Measurements from ENCODE around the gene ACOXL. TPM values are rescaled to one million over a fixed set of nuclear protein-coding genes. Genes with fewer than 3 reads are reported as not detected.

ACOXL gene
- total RNA-seq, 2 experiments from 2014 or later: 0.26 to 0.41 TPM

- POLR2A ChIA-PET: interaction anchor here (1.8 kb wide), 1 partner anchor 12 kb away, joined by 5 read pairs; no protein-coding TSS in a partner anchor
- intact Hi-C loops (cut with micrococcal nuclease): loop anchor here (1.0 to 2.0 kb wide), 3 partner anchors 12 to 45 kb away; no protein-coding TSS in a partner anchor
- H3K4me1 Mint-ChIP-seq (ENCODE audit: low read depth): peaks cover 32% of the 10 kb centered on the region
- H3K4me3 Mint-ChIP-seq: no peak overlapping the region
- CTCF ChIA-PET: no interaction called here
- peak; percentile 74 for DNase-seq
- H3K27ac Mint-ChIP-seq: no peak overlapping the region
- peaks cover 1% of the 10 kb centered on the region for H3K36me3 Mint-ChIP-seq
- peaks cover 1% of the 10 kb centered on the region for H3K9me3 Mint-ChIP-seq
- H3K27me3 Mint-ChIP-seq: peaks cover 61% of the 10 kb centered on the region
These were observed 322.7 kb downstream of the ACOXL start for GRCh38 chr2:111054791-111055691.

- DNase-seq: no peak
- no peak overlapping the region for H3K4me3 Mint-ChIP-seq
- H3K9me3 Mint-ChIP-seq: peaks cover 8% of the 10 kb centered on the region
- POLR2A ChIA-PET: interaction anchor here (1.8 kb wide), 1 partner anchor 13 kb away, joined by 5 read pairs; no protein-coding TSS in a partner anchor
- peaks cover 25% of the 10 kb centered on the region for H3K4me1 Mint-ChIP-seq (ENCODE audit: low read depth)
- CTCF ChIA-PET: interaction anchor here (0.5 kb wide), 1 partner anchor 25 kb away, joined by 3 read pairs; no protein-coding TSS in a partner anchor
- H3K36me3 Mint-ChIP-seq: peaks cover 8% of the 10 kb centered on the region
- peaks cover 61% of the 10 kb centered on the region for H3K27me3 Mint-ChIP-seq
- H3K27ac Mint-ChIP-seq: no peak overlapping the region
- intact Hi-C loops (cut with micrococcal nuclease): loop anchor here (1.0 to 2.0 kb wide), 3 partner anchors 12 to 45 kb away; no protein-coding TSS in a partner anchor
These were observed 323.4 kb downstream of the ACOXL start for GRCh38 chr2:111055735-111056134.

- H3K27me3 Mint-ChIP-seq: peaks cover 64% of the 10 kb centered on the region
- CTCF ChIA-PET: no interaction called here
These were observed 324.7 kb downstream of the ACOXL start for GRCh38 chr2:111057045-111057444.

GRCh38 chr2:111057721-111058120 is 325.3 kb downstream of the ACOXL start:
- H3K4me1 Mint-ChIP-seq (ENCODE audit: low read depth): peaks cover 14% of the 10 kb centered on the region
- H3K4me3 Mint-ChIP-seq: no peak overlapping the region
- H3K27me3 Mint-ChIP-seq: peaks cover 66% of the 10 kb centered on the region
- H3K9me3 Mint-ChIP-seq: peaks cover 14% of the 10 kb centered on the region
- ChIA-PET POLR2A (no interaction called here), CTCF (no interaction called here)
- peaks cover 12% of the 10 kb centered on the region for H3K36me3 Mint-ChIP-seq
- no peak for DNase-seq
- intact Hi-C loops (cut with micrococcal nuclease): no loop called here
- no peak overlapping the region for H3K27ac Mint-ChIP-seq

More at GRCh38 chr2:111057045-111057444, 324.7 kb downstream of the ACOXL start:
- H3K36me3 Mint-ChIP-seq: peaks cover 12% of the 10 kb centered on the region
- no peak overlapping the region for H3K4me3 Mint-ChIP-seq
- no peak overlapping the region for H3K27ac Mint-ChIP-seq
- intact Hi-C loops (cut with micrococcal nuclease): no loop called here
- H3K4me1 Mint-ChIP-seq (ENCODE audit: low read depth): peaks cover 14% of the 10 kb centered on the region
- H3K9me3 Mint-ChIP-seq: peaks cover 14% of the 10 kb centered on the region
- no peak for DNase-seq
- POLR2A ChIA-PET: no interaction called here

- ChIA-PET CTCF (no interaction called here), POLR2A (no interaction called here)
- peaks cover 14% of the 10 kb centered on the region for H3K4me1 Mint-ChIP-seq (ENCODE audit: low read depth)
- peaks cover 63% of the 10 kb centered on the region for H3K27me3 Mint-ChIP-seq
- H3K27ac Mint-ChIP-seq: no peak overlapping the region
- H3K4me3 Mint-ChIP-seq: no peak overlapping the region
- H3K9me3 Mint-ChIP-seq: peaks cover 14% of the 10 kb centered on the region
- H3K36me3 Mint-ChIP-seq: peaks cover 12% of the 10 kb centered on the region
- no peak for DNase-seq
- intact Hi-C loops (cut with micrococcal nuclease): no loop called here
These were observed 325.9 kb downstream of the ACOXL start for GRCh38 chr2:111058264-111058663.

GRCh38 chr2:111061191-111061590 is 328.8 kb downstream of the ACOXL start:
- H3K9me3 Mint-ChIP-seq: peaks cover 14% of the 10 kb centered on the region
- ChIA-PET CTCF (no interaction called here), POLR2A (no interaction called here)
- intact Hi-C loops (cut with micrococcal nuclease): no loop called here
- H3K27ac Mint-ChIP-seq: no peak overlapping the region
- peaks cover 2% of the 10 kb centered on the region for H3K4me1 Mint-ChIP-seq (ENCODE audit: low read depth)
- no peak for DNase-seq
- H3K27me3 Mint-ChIP-seq: peaks cover 54% of the 10 kb centered on the region
- no peak overlapping the region for H3K4me3 Mint-ChIP-seq
- peaks cover 12% of the 10 kb centered on the region for H3K36me3 Mint-ChIP-seq

- peaks cover 4% of the 10 kb centered on the region for H3K4me1 Mint-ChIP-seq (ENCODE audit: low read depth)
- peaks cover 14% of the 10 kb centered on the region for H3K9me3 Mint-ChIP-seq
- intact Hi-C loops (cut with micrococcal nuclease): no loop called here
- H3K27me3 Mint-ChIP-seq: peaks cover 49% of the 10 kb centered on the region
- CTCF ChIA-PET: no interaction called here
- POLR2A ChIA-PET: no interaction called here
- no peak for DNase-seq
- peaks cover 12% of the 10 kb centered on the region for H3K36me3 Mint-ChIP-seq
- no peak overlapping the region for H3K4me3 Mint-ChIP-seq
- no peak overlapping the region for H3K27ac Mint-ChIP-seq
These were observed 330.0 kb downstream of the ACOXL start for GRCh38 chr2:111062417-111062816.

- Mint-ChIP-seq H3K27me3 (peaks cover 41% of the 10 kb centered on the region), H3K4me3 (no peak overlapping the region), H3K9me3 (peaks cover 2% of the 10 kb centered on the region), H3K27ac (no peak overlapping the region), H3K4me1 (ENCODE audit: low read depth) (peaks cover 4% of the 10 kb centered on the region), H3K36me3 (peaks cover under 1% of the 10 kb centered on the region)
- intact Hi-C loops (cut with micrococcal nuclease): no loop called here
- CTCF ChIA-PET: no interaction called here
- DNase-seq: no peak
- POLR2A ChIA-PET: no interaction called here
These were observed 333.8 kb downstream of the ACOXL start for GRCh38 chr2:111066062-111066593.

GRCh38 chr2:111068435-111069058 is 336.2 kb downstream of the ACOXL start:
- ChIA-PET CTCF (no interaction called here), POLR2A (interaction anchor here (0.6 kb wide), 1 partner anchor 9 kb away, joined by 4 read pairs; no protein-coding TSS in a partner anchor)
- Mint-ChIP-seq H3K36me3 (no peaks in the 10 kb centered on the region), H3K27ac (no peak overlapping the region), H3K27me3 (peaks cover 26% of the 10 kb centered on the region), H3K4me1 (ENCODE audit: low read depth) (peaks cover 4% of the 10 kb centered on the region), H3K4me3 (no peak overlapping the region), H3K9me3 (no peaks in the 10 kb centered on the region)
- intact Hi-C loops (cut with micrococcal nuclease): no loop called here
- DNase-seq: no peak

- peaks cover 6% of the 10 kb centered on the region for H3K9me3 Mint-ChIP-seq
- peaks cover 26% of the 10 kb centered on the region for H3K27me3 Mint-ChIP-seq
- no peak overlapping the region for H3K27ac Mint-ChIP-seq
- H3K4me3 Mint-ChIP-seq: no peak overlapping the region
- peaks cover 2% of the 10 kb centered on the region for H3K36me3 Mint-ChIP-seq
- ChIA-PET POLR2A (no interaction called here), CTCF (interaction anchor here (1.0 kb wide), 1 partner anchor 21 kb away, joined by 4 read pairs; no protein-coding TSS in a partner anchor)
- H3K4me1 Mint-ChIP-seq (ENCODE audit: low read depth): peaks cover 4% of the 10 kb centered on the region
- intact Hi-C loops (cut with micrococcal nuclease): no loop called here
- DNase-seq: no peak
These were observed 337.3 kb downstream of the ACOXL start for GRCh38 chr2:111069722-111070121.

- ChIA-PET CTCF (no interaction called here), POLR2A (no interaction called here)
- Mint-ChIP-seq H3K27me3 (peaks cover 25% of the 10 kb centered on the region), H3K9me3 (peaks cover 16% of the 10 kb centered on the region), H3K4me3 (no peak overlapping the region), H3K4me1 (ENCODE audit: low read depth) (no peaks in the 10 kb centered on the region), H3K36me3 (peaks cover 2% of the 10 kb centered on the region), H3K27ac (no peak overlapping the region)
- intact Hi-C loops (cut with micrococcal nuclease): no loop called here
- DNase-seq: no peak
These were observed 339.3 kb downstream of the ACOXL start for GRCh38 chr2:111071600-111072171.
